ENCODE data around the gene TOMM5. TPM values are rescaled to one million over a fixed set of nuclear protein-coding genes. Genes with fewer than 3 reads are reported as not detected.

Gene TOMM5
- total RNA-seq, 4 donors from 2014 or later, result 14.3 to 70.3 (median 63.1) TPM

GRCh38 chr9:37639109-37639762 is 46.8 kb upstream of the TOMM5 start:
- TF ChIP-seq EP300 (IDR thresholded peaks at IDR 0.05; ENCODE audit: low read depth), result no peak
- TF ChIP-seq POLR2AphosphoS5 (IDR thresholded peaks at IDR 0.05), result no peak
- TF ChIP-seq POLR2A (IDR thresholded peaks at IDR 0.05), result no peak
- no peak for TF ChIP-seq CTCF (IDR thresholded peaks at IDR 0.05)
- H3K27me3 ChIP-seq, result peaks cover 18% of the 10 kb centered on the region
- no peaks in the 10 kb centered on the region for H3K9me3 ChIP-seq
- in situ Hi-C loops (cut with MboI; ENCODE audit: low pct_ligation_motif_present in 1 of 4, low pct_unique_long_range_greater_than_20kb in 1 of 4, low sequenced_read_pairs in 3 of 4) (no loop called here), intact Hi-C loops (cut with DNase I; ENCODE audit: low total_unique reads) (no loop called here)
- H3K36me3 ChIP-seq, result no peaks in the 10 kb centered on the region
- no peaks in the 10 kb centered on the region for H3K4me1 ChIP-seq
- H3K4me3 ChIP-seq, result no peak overlapping the region
- 63 to 86% methylated on average over 3 to 4 of the region's 4 CpGs for WGBS, 2 donors (ENCODE audit: low coverage in 1 of 2)
- DNase-seq, result no peak
- no peak overlapping the region for H3K27ac ChIP-seq

DNA sequence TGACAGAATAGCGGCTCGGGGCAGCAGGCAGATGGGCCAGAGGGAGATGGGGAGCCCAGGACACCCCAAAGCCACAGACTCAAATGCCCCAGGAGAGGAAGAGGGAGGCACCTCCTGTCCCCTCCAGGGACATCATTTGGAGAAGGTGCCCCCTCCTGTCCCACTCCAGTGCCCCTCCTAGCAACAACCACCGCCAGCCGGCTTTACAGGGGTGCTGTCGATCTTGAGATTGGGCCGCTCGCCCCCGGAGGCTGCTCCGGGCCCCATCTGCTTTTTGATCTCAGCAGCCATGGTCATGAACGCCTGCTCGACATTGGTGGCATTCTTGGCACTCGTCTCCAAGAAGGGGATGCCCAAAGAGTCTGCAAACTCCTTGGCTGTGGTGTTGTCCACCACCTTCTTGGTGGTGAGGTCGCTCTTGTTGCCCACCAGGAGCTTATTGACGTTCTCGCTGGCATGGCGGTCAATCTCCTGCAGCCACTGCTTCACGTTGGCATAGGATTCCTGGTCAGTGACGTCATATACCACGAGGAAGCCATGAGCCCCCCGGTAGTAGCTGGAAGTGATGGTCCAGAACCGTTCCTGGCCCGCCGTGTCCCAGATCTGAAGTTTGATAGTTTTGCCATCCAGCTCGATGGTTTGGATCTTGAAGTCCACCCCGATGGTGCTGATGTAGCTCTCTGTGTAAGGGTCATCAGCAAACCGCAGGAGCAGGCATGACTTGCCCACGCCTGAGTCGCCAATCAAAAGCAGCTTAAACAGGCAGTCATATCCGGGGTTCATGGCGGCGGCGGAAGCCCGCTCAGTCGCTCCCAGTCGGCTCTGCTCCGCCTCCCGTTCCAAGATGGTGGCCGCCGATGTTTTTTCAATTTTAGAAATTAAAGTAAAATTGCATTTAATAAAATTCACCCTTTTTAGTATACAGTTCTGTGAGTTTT is 44.4 kb upstream of the TOMM5 start:
- no peak overlapping the region for H3K4me3 ChIP-seq
- TF ChIP-seq POLR2A (IDR thresholded peaks at IDR 0.05), result no peak
- TF ChIP-seq CTCF (IDR thresholded peaks at IDR 0.05), result no peak
- TF ChIP-seq EP300 (IDR thresholded peaks at IDR 0.05; ENCODE audit: low read depth), result no peak
- no peak for TF ChIP-seq POLR2AphosphoS5 (IDR thresholded peaks at IDR 0.05)
- H3K9me3 ChIP-seq, result no peaks in the 10 kb centered on the region
- no peaks in the 10 kb centered on the region for H3K4me1 ChIP-seq
- WGBS, 2 donors (ENCODE audit: low coverage in 1 of 2), result 92 to 93% methylated on average over 5 to 39 of the region's 39 CpGs
- H3K36me3 ChIP-seq, result no peaks in the 10 kb centered on the region
- intact Hi-C loops (cut with DNase I; ENCODE audit: low total_unique reads), result no loop called here
- H3K27ac ChIP-seq, result no peak overlapping the region
- H3K27me3 ChIP-seq, result peaks cover 3% of the 10 kb centered on the region
- in situ Hi-C loops (cut with MboI; ENCODE audit: low pct_ligation_motif_present in 1 of 4, low pct_unique_long_range_greater_than_20kb in 1 of 4, low sequenced_read_pairs in 3 of 4), result no loop called here
- DNase-seq, result no peak

DNA sequence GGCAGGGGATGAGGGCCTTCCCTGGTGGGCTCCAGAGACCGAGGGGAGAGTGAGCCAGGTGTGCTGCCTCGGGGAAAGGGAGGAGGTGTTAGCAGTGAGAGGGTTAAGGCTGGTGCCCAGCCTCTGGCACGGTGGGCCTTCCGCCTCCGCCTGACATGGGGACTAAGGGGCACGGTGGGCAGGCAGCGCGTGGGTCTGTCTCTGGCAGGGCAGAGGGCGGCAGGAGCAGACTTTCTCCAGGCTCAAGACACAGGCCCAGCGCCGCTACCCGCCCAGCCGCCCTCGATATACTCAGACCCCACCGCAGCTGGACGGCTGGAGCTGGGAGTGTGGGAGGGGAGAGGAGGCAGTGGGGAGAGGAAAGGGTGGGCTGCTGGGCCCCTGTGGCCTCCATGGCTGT is 43.4 kb upstream of the TOMM5 start:
- no peaks in the 10 kb centered on the region for H3K9me3 ChIP-seq
- peaks cover 3% of the 10 kb centered on the region for H3K27me3 ChIP-seq
- in situ Hi-C loops (cut with MboI; ENCODE audit: low pct_ligation_motif_present in 1 of 4, low pct_unique_long_range_greater_than_20kb in 1 of 4, low sequenced_read_pairs in 3 of 4) (no loop called here), intact Hi-C loops (cut with DNase I; ENCODE audit: low total_unique reads) (no loop called here)
- H3K4me1 ChIP-seq, result no peaks in the 10 kb centered on the region
- no peak overlapping the region for H3K27ac ChIP-seq
- no peak for DNase-seq
- WGBS, 2 donors (ENCODE audit: low coverage in 1 of 2), result 80% methylated on average over 16 of the region's 16 CpGs; no CpG with 5 or more reads in 1 of the 2 donors
- H3K36me3 ChIP-seq, result no peaks in the 10 kb centered on the region
- TF ChIP-seq POLR2A (IDR thresholded peaks at IDR 0.05), result no peak
- TF ChIP-seq CTCF (IDR thresholded peaks at IDR 0.05), result no peak
- TF ChIP-seq EP300 (IDR thresholded peaks at IDR 0.05; ENCODE audit: low read depth), result no peak
- TF ChIP-seq POLR2AphosphoS5 (IDR thresholded peaks at IDR 0.05), result no peak
- H3K4me3 ChIP-seq, result no peak overlapping the region

GRCh38 chr9:37632479-37632878 is 40.1 kb upstream of the TOMM5 start:
- 67 to 82% methylated on average over 4 of the region's 4 CpGs for WGBS, 2 donors (ENCODE audit: low coverage in 1 of 2)
- Histone ChIP-seq H3K36me3 (no peaks in the 10 kb centered on the region), H3K27ac (no peak overlapping the region), H3K27me3 (peaks cover 3% of the 10 kb centered on the region), H3K9me3 (no peaks in the 10 kb centered on the region), H3K4me3 (no peak overlapping the region), H3K4me1 (no peaks in the 10 kb centered on the region)
- in situ Hi-C loops (cut with MboI; ENCODE audit: low pct_ligation_motif_present in 1 of 4, low pct_unique_long_range_greater_than_20kb in 1 of 4, low sequenced_read_pairs in 3 of 4) (no loop called here), intact Hi-C loops (cut with DNase I; ENCODE audit: low total_unique reads) (no loop called here)
- no peak for DNase-seq
- no peak for TF ChIP-seq EP300 (IDR thresholded peaks at IDR 0.05; ENCODE audit: low read depth)
